ENCODE data around the gene INPP1.
"Not testable (repeated sequence)": the region's sequence is repeated elsewhere in the genome, so short reads cannot be mapped to it uniquely, and the experiment has no call there.

GRCh38 chr2:190297880-190298279 lies 45.5 kb upstream of the INPP1 start:
- not testable (repeated sequence) for TF ChIP-seq CTCF (conservative IDR thresholded peaks at IDR 0.05); ZFX (IDR thresholded peaks at IDR 0.05)

Data from C4-2B (cell line).